Spleen (tissue), 7 donors: ENCODE results near the gene TTC12.

Source experiments
- CTCF ChIP-seq, 11 experiments: fragments of 200-600 bp in 7 of 11; fragments of 450-650 bp in 4 of 11; sonication (generic) in 4 of 11; IDR thresholded peaks in 8 of 11; conservative IDR thresholded peaks in 3 of 11; 1 replicate in 7 of 11; 2 replicates in 4 of 11; pipeline versions ENCODE4 v1.4.0 to v1.8.0; 2016 to 2021; ENCODE audit warnings: antibody characterized with exemption in 11 of 11, inconsistent platforms in 4 of 11, mild to moderate bottlenecking in 1 of 11
- POLR2AphosphoS5 ChIP-seq, 3 donors: sonication (generic); formaldehyde crosslinking; IDR thresholded peaks; one replicate each; pipeline ENCODE4 v1.5.1; 2017; ENCODE audit warnings: antibody characterized with exemption in 3 of 3
- donor health status: DM: no; HTN: no; CAD: no; lungs with moderate emphysema.
- donor health status: DM: no; HTN: no; CAD: no.
- donor health status: DM: no; HTN: no; CAD: no.

DNA sequence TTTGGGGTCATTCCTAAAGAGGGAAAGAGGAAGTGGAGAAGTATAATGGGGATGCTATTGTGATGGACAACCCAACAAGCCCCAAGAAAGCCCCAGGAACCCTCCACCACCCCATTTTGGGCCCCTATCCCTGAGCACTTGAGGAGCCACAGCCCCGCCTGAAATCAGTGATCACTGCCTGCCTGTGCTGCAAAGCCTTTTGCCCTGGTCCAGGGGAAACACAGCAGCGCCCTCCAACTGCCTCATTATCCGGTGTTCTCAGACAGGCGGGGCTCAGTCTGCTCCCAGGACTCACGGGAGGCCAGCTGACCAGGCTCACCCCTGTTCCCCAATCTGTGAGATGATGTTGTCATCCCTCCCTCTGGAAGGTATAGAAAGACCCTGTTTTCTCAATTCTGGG lies 44.7 kb upstream of the TTC12 start:
- TF ChIP-seq CTCF (IDR thresholded peaks at IDR 0.05 in 8 of 11, conservative IDR thresholded peaks at IDR 0.05 in 3 of 11) (no peak), POLR2AphosphoS5 (IDR thresholded peaks at IDR 0.05) (no peak)
